ENCODE data around the gene MYOD1.

GRCh38 chr11:17673951-17674350 is 45.4 kb upstream of the MYOD1 start:
- no peak for TF ChIP-seq CTCF (IDR thresholded peaks at IDR 0.05)
- no peak for TF ChIP-seq POLR2A (IDR thresholded peaks at IDR 0.05)

Data from adrenal gland (tissue), 5 donors.